Stomach (tissue), 4 donors: ENCODE results near the gene RABEP2.
A peak's percentile ranks its signal among the peaks of the same experiment; 100 is the strongest.

Experiments
- CTCF ChIP-seq, 7 experiments: fragments of 450-650 bp in 4 of 7; fragments of 200-600 bp in 3 of 7; sonication (generic) in 3 of 7; IDR thresholded peaks; one replicate each; pipeline ENCODE4 v1.5.1; 2016 to 2019; ENCODE audit warnings: antibody characterized with exemption in 7 of 7, control low read depth in 2 of 7, mild to moderate bottlenecking in 1 of 7
- POLR2A ChIP-seq, 4 donors: fragments of 450-650 bp; IDR thresholded peaks; one replicate each; pipeline ENCODE4 v1.6.1; 2016; ENCODE audit warnings: antibody characterized with exemption in 4 of 4, control low read depth in 2 of 4, mild to moderate bottlenecking in 1 of 4, moderate library complexity in 1 of 4
- POLR2AphosphoS5 ChIP-seq, 3 donors: sonication (generic); formaldehyde crosslinking; IDR thresholded peaks; one replicate each; pipeline ENCODE4 v1.6.1; 2016; ENCODE audit warnings: antibody characterized with exemption in 3 of 3

GRCh38 chr16:28924762-28925385 is at the start of gene RABEP2:
- TF ChIP-seq CTCF (IDR thresholded peaks at IDR 0.05) (peak in 1 of 7 experiments; percentile 2), POLR2AphosphoS5 (IDR thresholded peaks at IDR 0.05) (peak; percentile 34 to 76 (median 71)), POLR2A (IDR thresholded peaks at IDR 0.05) (no peak)
